ENCODE measurements around the gene DPEP2NB.
"Not testable (repeated sequence)": the region's sequence is repeated elsewhere in the genome, so short reads cannot be mapped to it uniquely, and the experiment has no call there.

DPEP2NB gene

DNA sequence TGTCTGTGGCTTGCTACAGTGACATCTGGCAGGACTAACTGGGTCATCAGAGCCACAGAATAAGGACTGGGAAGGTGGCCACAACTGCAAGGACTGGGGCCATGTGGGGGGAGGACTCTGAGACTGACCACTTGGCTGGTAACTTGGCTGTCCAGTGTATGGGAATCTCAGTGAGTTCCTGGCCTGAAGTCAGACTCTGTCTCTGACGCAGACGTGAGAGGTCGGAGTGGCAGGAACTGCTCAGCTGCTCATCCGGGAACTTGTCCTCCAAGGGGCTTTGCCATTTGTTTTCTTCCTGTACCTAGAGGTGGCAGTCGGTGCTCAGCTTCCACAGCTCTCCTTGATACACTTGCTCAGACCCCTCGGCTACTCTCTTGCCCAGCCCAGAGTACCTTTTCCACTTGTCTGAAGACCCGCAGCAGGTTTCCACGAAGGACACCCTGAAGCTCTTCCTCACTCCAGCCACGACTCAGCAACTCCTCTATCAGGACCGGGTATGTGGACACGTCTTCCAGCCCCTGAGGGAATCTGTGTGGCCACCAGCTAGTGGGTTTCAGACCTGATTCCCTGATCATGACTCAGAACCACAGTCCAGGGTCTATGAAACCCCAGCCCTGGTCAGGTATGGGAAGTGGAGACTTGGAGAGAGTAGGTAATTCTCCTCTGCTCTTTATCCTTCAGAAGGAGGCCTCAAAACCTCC is 28.1 kb downstream of the DPEP2NB start:
- in situ Hi-C loops (cut with MboI; ENCODE audit: low sequenced_read_pairs): no loop called here

DNA sequence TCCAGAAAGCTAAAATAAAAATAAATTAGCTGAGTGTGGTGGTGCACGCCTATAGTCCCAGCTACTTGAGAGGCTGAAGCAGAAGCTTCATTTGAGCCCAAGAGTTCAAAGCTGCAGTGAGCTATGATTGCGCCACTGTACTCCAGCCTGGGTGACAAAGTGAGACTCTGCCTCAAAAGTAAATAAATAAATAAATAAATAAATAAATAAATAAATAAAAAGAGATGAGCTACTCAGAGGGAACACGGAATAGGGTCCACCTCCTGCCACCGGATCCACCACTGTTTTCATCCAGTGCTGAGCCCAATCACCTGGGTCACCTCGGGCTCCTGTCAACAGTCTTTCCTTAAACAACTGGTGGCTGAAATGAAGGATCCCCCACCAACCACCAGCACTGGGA is 28.8 kb downstream of the DPEP2NB start:
- in situ Hi-C loops (cut with MboI; ENCODE audit: low sequenced_read_pairs): no loop called here

DNA sequence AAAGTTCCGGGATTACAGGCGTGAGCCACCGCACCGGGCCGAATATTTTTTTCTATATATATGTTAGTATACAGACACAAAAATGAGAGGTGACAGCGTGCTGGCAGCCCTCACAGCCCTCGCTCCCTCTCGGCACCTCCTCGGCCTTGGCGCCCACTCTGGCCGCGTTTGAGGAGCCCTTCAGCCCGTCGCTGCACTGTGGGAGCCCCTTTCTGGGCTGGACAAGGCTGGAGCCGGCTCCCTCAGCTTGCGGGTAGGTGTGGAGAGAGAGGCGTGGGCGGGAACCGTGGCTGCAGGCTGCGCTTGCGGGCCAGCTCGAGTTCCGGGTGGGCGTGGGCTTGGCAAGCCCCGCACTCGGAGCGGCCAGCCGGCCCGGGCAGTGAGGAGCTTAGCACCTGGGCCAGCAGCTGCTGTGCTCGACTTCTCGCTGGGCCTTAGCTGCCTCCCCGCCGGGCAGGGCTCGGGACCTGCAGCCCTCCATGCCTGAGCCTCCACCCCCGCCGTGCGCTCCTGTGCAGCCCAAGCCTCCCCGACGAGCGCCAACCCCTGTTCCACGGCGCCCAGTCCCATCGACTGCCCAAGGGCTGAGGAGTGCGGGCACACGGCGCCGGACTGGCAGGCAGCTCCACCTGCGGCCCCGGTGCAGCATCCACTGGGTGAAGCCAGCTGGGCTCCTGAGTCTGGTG is 33.6 kb downstream of the DPEP2NB start:
- in situ Hi-C loops (cut with MboI; ENCODE audit: low sequenced_read_pairs): no loop called here

DNA sequence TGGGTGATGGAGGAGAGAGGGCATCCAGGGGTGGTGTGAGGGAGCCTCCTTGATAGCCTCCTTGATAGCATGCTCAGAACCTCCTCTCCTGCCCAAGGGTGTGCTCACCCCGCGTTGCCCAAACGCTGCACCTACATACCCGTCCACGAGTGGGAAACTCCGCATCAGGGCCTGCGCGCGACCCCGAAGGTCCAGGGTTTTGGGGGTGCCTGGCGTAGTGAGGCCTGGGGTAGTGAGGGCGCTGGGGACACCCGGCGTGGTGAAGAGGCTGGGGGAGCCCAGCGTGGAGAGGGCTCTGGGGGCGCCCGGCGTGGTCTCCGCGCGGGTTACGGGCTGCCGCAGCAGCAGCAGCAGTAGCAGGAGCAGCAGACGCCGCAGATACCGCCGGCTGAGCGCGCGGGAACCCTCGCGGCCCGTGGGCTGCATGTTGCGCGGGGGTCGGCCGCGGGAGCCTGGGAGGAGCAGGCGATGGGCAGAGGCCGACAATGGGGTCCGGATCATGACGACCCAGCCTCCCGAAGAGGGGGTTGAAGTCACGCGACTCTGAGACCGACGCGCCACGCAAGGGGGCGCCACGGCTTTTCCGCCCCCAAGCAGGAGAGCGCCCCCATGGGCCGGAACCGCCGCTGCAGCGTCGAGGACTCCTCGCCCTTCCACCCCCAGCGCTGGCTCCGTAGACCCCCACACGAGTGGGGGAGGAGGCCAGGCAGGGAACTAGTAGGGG is 35.6 kb downstream of the DPEP2NB start, which contains the start of gene DPEP3:
DPEP3 (minus strand) TSS at position 545 of the 724 bp plus-strand sequence; CDS start at position 426, 119 bp downstream.
- in situ Hi-C loops (cut with MboI; ENCODE audit: low sequenced_read_pairs): no loop called here

DNA sequence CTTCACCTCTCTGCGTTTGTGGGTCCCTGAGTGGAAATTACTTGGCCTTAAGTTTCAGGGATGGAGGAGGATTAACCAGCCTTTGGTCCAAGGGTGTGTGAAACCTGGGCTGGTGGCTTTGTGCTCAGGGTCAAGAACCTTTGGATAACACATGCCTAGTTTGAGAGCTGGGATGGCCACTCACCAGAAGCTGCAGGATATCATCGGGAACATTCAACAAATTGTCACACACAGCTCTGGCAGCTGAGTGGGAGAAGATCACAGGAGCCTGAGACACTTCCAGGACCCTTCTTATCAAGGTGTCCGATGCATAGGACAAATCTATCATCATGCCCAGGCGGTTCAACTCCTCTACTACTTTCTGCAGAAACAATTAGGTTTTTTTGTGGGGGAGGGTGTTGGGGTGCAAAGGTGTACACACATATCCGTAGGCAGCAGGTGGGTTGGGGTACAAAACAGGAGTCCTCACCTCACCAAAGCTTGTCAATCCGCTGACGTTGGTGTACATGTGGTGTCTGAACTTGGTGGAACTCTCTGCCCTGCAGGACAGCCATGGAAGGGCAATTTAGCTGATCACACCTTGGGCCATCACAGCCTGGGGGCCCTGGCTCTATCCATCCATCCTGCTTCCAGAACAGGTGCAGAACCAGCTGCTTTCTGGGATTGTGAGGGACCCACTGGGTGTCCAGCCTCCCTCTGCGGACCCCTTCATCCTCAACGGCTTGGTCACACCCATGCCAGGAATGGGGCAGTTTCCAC is 38.1 kb downstream of the DPEP2NB start:
- in situ Hi-C loops (cut with MboI; ENCODE audit: low sequenced_read_pairs): no loop called here

DNA sequence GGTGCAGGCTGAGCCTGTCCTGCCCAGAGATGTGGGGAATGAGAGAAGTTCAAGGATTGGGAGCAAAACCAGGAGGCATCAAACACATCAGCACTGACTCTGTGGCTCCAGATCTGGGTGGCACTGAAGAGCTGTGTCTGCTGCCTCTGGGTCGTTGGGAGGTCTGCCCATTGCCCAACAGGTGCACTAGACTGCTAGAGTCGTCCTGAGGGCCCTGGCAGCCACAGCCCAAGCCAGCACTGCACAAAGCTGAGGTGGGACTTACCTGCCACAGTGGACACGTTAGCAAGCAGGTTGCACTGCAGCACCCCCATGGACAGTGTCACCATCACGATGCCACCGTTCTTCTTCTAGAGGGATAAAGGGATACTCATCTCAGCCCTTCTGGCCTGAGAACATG is 38.7 kb downstream of the DPEP2NB start:
- in situ Hi-C loops (cut with MboI; ENCODE audit: low sequenced_read_pairs): no loop called here

DNA sequence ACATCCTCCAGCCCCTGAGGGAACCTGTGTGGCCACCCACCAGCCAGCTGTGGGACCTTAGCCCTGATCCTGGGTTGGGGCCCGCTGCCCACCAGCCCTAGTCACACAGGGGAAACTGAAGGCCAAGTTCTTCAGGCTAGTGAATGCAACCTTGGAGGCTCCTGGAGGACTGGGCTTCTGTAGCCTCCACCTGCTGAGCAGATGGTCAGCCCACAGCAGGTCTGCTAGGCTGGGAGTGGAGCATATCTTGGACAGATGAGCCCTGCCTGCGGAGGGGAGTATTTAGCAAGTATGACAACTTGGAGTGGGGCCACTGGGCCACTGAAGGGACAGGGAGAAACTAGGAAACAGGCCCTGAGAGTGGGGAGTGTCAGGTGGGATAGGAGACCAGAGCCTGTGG is 39.5 kb downstream of the DPEP2NB start:
- in situ Hi-C loops (cut with MboI; ENCODE audit: low sequenced_read_pairs): no loop called here

DNA sequence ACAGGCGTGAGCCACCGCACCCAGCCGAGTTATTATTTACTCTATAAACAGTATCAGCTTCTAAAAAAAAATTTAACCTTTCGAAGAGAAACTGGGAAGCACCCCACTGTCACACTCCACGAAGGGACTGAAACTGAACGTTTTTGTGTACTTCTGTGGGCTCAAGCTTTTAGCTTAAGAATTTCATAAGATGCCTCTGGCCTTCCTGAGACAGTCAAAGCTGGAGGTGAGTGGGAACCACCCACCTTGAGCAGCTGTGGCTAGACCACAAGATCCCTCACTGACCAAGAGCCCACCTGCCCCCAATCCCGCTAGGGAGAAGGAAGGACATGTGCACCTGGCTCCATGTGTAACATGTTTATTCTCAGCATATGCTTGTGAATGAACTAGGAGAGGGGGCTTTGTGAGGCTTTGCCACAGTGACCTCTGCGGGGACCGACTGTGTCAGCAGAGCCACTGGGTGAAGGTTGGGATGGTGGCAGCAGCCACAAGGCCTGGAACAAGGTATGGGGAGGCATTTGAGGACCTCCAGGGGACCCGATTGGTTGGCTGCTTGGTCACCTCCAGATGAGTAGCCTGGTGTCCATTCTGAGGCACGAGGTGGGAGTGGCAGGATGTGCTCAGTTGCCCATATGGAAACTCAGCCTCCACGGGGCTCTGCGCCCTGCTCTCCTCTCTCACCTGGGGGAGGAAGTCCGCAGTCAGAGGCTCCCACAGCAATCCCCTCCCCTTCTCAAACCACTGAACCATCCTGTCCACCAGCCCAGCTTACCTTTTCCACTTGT is 40.2 kb downstream of the DPEP2NB start:
- in situ Hi-C loops (cut with MboI; ENCODE audit: low sequenced_read_pairs): no loop called here

DNA sequence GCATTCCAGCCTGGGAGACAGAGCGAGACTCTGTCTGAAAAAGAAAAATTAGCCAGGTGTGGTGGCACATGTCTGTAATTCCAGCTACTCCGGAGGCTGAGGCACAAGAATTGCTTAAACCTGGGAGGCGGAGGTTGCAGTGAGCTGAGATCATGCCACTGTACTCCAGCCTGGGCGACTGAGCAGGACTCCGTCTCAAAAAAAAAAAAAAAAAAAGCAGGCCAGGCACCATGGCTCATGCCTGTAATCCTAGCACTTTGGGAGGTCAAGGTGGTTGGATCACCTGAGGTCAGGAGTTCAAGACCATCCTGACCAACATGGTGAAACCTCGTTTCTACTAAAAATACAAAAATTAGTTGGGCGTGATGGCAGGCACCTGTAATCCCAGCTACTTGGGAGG is 43.4 kb downstream of the DPEP2NB start:
- in situ Hi-C loops (cut with MboI; ENCODE audit: low sequenced_read_pairs): not testable (repeated sequence)

DNA sequence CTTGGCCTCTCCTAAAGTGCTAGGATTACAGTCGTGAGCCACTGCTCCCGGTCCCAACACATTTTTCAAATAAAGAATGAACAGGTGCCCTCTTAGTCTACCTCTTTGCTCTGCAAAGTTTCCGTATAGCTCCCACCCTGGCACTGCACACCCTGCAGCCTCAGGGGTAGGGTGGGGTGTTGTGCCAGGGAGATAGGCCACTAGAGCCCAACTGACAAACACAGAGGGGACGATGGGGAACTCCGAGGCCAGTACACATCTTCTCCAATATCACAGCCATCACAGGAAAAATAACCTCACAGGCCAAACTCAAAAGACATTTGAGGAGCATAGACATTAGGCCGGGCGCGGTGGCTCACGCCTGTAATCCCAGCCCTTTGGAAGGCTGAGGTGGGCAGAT is 44.6 kb downstream of the DPEP2NB start:
- in situ Hi-C loops (cut with MboI; ENCODE audit: low sequenced_read_pairs): no loop called here

DNA sequence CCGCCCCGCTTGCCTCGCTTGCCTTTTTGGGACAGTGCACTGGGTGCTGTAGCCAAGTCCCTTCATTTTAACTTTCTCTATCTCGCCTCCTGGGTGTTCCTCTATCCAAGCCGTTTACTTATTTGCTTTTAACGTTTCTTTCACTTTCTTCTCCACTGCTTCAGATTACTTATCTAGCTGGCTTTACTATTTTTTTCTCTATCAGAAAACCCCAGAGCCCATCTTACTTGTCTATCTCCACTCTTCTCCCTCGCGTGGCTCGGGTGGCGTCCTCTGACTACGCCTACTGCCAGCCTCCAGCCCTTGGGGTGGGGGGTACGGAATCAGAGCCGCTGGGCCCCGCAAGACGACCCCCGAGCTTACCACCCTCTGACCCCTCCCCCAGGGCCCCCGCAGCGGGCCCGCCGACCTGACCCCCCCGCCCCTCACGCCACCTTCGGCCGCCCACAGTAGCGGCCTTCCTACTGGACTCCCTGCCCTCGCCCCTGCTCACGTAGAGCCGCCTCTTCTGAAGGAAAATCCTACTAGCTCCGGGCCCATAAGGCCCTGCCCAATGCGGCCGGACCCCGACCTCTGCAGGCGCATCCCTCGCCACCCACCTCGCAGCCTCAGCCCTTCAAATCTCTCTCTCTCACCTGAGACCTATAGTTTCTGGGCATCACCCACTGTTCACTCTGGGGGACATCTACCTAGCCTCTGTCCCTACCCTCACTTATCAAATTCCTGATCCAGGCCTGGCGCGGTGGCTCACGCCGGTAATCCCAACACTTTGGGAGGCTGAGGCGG is 46.3 kb downstream of the DPEP2NB start:
- in situ Hi-C loops (cut with MboI; ENCODE audit: low sequenced_read_pairs): no loop called here

DNA sequence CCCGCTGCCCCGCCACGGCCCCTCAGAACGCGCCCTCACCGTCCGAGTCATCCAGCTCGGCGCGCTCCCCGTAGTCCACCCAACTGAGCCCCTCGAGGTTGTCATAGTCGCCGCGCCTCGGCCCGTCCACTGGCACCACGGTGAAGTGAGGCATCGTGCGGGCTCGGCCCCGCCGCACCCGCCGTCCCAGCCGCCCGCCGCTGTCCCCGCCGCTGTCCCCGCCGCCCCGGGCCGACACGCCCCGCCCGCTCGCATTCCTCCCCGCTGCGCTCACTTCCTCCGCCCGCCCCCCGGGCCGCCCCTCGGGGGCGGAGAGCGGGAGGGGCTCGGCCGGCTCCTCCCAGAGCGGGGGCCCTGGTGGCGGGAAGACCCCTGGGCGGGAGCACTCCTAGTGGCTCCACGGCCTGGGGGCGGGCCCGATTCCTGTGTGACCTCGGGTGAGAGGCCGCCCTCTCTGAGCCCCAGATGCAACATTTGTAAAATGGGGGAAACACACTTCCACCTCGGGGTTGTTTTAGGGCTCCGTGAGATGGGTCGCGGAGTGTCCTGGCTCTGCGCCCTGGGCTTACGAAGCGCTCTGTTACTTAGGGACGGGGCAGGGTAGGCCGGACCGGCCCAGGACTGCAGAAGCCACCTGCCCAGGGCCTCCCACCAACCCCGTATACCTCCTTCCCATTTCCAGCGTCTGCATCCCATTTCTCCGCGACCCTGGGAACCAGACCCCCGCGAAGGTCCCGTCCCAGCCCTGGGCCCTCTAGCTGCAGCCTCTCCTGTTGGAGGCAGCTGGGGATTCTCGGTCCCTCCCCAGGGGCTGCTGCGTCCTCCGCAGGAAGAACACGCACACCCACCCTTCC is 47.1 kb downstream of the DPEP2NB start, which contains the start of gene SLC12A4:
SLC12A4 (minus strand) TSS at position 238 of the 854 bp plus-strand sequence; CDS start at position 154, 84 bp downstream.
- in situ Hi-C loops (cut with MboI; ENCODE audit: low sequenced_read_pairs): no loop called here

DNA sequence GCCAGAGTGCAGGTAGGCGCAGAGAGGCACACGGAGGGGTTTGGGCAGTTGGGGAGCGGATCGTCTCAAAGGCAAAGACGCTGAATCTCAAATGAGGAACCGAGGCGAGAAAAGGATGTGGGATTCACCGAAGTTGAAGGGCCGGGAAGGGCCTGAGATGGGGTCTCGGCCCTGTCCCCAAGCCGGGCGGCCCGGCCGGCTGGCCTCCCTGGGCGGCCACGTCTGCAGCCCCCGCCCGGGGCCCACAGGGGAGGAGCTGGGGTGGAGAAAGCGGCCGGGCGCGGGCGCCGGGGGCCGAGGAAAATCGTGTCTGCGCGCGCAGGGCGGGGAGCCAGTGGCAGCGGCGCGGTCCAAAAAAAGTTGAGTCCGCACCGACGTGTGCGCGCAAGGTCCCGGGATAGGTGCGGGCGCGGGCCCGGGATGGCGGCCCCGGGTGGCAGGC is 47.7 kb downstream of the DPEP2NB start:
- in situ Hi-C loops (cut with MboI; ENCODE audit: low sequenced_read_pairs): no loop called here

DNA sequence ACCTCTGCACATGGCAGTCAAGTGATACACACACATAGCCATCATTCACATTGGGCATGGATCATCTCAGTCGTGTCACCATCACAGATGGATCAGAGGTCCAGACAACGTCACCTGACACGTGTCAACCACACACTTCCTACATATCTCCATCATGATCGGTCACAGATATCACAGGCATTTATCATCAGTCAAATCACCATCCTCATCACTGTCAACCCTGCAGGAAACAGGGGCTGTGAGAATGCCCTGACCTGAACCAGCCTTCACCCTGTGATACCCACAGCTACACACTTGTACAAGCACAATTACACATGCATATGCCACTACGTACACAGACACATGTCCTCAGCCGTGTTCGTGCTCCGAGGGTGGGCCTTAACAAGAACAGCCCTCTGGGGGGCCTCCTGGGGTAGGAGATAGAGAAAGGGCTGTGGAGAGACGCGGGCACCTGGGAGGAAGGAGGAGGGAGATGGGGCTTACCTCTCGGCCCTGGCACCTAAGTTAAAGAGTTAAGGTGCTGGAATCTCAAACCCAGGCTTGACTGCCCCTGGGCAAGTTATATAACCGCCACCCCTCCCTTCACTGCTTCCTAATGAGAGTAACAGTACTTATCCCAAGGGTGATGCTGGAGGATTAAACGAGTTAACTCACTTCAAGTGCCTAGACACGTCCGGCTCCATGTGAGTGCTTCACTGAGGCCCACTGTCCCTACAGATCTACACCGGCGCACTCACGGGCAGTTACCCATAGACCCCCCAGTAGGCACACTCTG is 48.3 kb downstream of the DPEP2NB start:
- in situ Hi-C loops (cut with MboI; ENCODE audit: low sequenced_read_pairs): no loop called here

DNA sequence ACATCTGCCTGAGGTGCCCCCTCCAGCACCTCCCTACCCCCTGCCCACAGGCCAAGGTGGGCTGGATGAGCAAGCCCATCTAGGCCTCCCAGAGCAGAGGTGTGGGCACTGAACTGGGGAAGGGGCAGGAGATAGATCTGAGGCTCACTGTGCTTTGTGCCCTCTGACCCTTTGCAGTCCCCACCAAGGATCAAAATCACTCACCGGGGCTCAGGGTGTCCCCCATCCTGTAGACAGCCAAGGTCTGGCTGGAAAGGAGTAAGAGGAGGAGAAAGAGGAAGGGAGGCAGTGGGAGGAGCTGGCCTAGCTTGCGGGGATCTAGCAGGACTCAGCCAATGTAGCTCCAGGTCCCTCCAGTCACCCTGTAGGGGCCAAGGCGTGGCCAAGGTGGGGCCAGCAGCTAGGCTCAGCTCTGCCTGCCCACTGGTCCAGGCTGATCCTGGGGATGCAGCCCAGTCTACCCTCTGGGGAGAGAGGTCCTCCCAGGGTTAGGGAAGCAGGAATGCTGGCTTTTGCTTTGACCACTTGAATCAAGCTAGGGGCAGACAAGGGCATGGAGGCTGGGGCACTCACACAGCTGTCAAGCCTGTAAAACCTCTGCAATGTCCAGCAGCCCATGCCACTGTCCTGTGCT is 49.0 kb downstream of the DPEP2NB start:
- in situ Hi-C loops (cut with MboI; ENCODE audit: low sequenced_read_pairs): no loop called here

DNA sequence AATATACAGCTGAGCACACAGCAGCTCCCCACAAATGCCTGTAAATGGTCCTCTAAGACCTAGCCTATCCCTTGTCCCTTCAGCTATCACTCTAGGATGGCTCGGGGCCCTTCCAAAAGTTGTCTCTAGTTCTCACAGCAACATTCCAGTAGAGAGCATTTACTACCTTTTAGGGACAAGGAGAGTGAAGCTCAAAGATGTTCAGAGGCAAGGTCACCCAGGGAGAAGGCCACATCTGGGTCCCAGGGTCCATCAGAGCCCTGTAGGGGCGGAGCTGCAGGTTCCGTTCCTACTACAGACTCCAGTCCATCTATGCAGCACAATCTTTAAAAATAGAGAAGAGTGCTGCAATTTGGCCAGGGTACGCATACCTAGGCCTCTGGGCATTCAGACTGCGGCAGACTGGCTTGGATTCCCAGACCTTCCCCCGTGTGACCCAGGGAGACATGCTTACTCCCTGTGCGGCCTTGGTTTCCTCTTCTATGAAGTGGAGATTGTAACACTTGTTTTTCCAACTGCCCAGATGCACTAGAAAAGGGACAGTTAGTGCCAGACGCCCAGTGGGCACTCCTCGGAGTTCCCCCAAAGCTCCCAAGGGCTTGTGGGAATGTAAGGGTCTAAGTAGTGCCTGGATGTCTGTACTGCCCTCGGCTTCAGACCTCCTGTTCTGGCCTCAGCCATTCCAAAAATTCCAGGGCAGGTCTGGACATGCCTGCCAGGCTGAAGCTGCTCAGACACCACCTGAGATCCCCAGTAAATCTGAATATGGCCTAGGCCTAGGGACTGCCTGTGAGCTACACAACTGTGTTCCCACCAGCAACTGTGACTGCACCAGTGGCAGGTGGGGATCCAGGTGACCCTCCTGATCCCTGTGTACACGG is 49.8 kb downstream of the DPEP2NB start:
- in situ Hi-C loops (cut with MboI; ENCODE audit: low sequenced_read_pairs): no loop called here
